ENCODE data around the gene IL17RC. TPM values are rescaled to one million over a fixed set of nuclear protein-coding genes. Genes with fewer than 3 reads are reported as not detected.
A peak's percentile ranks its signal among the peaks of the same experiment; 100 is the strongest.

The IL17RC gene
- total RNA-seq, 6 experiments from 2014 or later, result 26.3 to 33.6 (median 29.6) TPM

GRCh38 chr3:9876991-9877390 lies 39.9 kb upstream of the IL17RC start:
- DNase-seq, result no peak
- H3K4me1 Mint-ChIP-seq (ENCODE audit: low read depth), result peaks cover 5% of the 10 kb centered on the region
- H3K27ac Mint-ChIP-seq, result no peak overlapping the region
- no peak for TF ChIP-seq CTCF (IDR thresholded peaks at IDR 0.05)
- H3K9me3 Mint-ChIP-seq, result no peaks in the 10 kb centered on the region
- peaks cover 3% of the 10 kb centered on the region; the same call in 1 of the 2 replicates for H3K27me3 Mint-ChIP-seq (ENCODE audit: insufficient read depth)
- H3K4me3 Mint-ChIP-seq, result no peak overlapping the region
- H3K36me3 Mint-ChIP-seq (ENCODE audit: low read depth), result no peaks in the 10 kb centered on the region

- Mint-ChIP-seq H3K4me1 (ENCODE audit: low read depth) (peaks cover 3% of the 10 kb centered on the region), H3K4me3 (no peak overlapping the region), H3K27ac (no peak overlapping the region), H3K9me3 (no peaks in the 10 kb centered on the region), H3K36me3 (ENCODE audit: low read depth) (no peaks in the 10 kb centered on the region), H3K27me3 (ENCODE audit: insufficient read depth) (peaks cover 3% of the 10 kb centered on the region; the same call in 1 of the 2 replicates)
- TF ChIP-seq CTCF (IDR thresholded peaks at IDR 0.05), result no peak
- no peak for DNase-seq
Observed at GRCh38 chr3:9878700-9879099, 38.2 kb upstream of the IL17RC start.

- no peak for TF ChIP-seq CTCF (IDR thresholded peaks at IDR 0.05)
- H3K4me1 Mint-ChIP-seq (ENCODE audit: low read depth), result peaks cover 16% of the 10 kb centered on the region
- no peak for DNase-seq
- H3K4me3 Mint-ChIP-seq, result no peak within 1 kb of the TSS
- peaks cover 3% of the 10 kb centered on the region; the same call in 1 of the 2 replicates for H3K27me3 Mint-ChIP-seq (ENCODE audit: insufficient read depth)
- no peaks in the 10 kb centered on the region for H3K36me3 Mint-ChIP-seq (ENCODE audit: low read depth)
- H3K27ac Mint-ChIP-seq, result no peak within 1 kb of the TSS
- H3K9me3 Mint-ChIP-seq, result no peaks in the 10 kb centered on the region
Observed at GRCh38 chr3:9879830-9880549, 36.9 kb upstream of the IL17RC start, which contains the start of gene CIDEC. CIDEC (minus strand) TSS chr3:9880253; CDS start chr3:9878486, 1,767 bp downstream.

GRCh38 chr3:9881441-9881840 lies 35.5 kb upstream of the IL17RC start:
- Mint-ChIP-seq H3K27me3 (ENCODE audit: insufficient read depth) (0 out of 2 replicates have a peak, but pooled peaks cover 2% of the 10 kb centered on the region), H3K4me3 (no peak overlapping the region), H3K9me3 (no peaks in the 10 kb centered on the region), H3K36me3 (ENCODE audit: low read depth) (no peaks in the 10 kb centered on the region), H3K27ac (no peak overlapping the region), H3K4me1 (ENCODE audit: low read depth) (peaks cover 19% of the 10 kb centered on the region)
- no peak for DNase-seq
- no peak for TF ChIP-seq CTCF (IDR thresholded peaks at IDR 0.05)

GRCh38 chr3:9883706-9884554 lies 33.0 kb upstream of the IL17RC start:
- Mint-ChIP-seq H3K27ac (peak overlapping the region; percentile 88), H3K36me3 (ENCODE audit: low read depth) (no peaks in the 10 kb centered on the region), H3K4me3 (peak overlapping the region; percentile 75), H3K4me1 (ENCODE audit: low read depth) (peaks cover 28% of the 10 kb centered on the region), H3K27me3 (ENCODE audit: insufficient read depth) (no peaks in the 10 kb centered on the region), H3K9me3 (no peaks in the 10 kb centered on the region)
- peak; percentile 65 for DNase-seq
- no peak for TF ChIP-seq CTCF (IDR thresholded peaks at IDR 0.05)

Measured in HFFc6 (cell line).